ENCODE measurements around the gene ADCY4.
"Not testable (repeated sequence)": the region's sequence is repeated elsewhere in the genome, so short reads cannot be mapped to it uniquely, and the experiment has no call there.

The ADCY4 gene

DNA sequence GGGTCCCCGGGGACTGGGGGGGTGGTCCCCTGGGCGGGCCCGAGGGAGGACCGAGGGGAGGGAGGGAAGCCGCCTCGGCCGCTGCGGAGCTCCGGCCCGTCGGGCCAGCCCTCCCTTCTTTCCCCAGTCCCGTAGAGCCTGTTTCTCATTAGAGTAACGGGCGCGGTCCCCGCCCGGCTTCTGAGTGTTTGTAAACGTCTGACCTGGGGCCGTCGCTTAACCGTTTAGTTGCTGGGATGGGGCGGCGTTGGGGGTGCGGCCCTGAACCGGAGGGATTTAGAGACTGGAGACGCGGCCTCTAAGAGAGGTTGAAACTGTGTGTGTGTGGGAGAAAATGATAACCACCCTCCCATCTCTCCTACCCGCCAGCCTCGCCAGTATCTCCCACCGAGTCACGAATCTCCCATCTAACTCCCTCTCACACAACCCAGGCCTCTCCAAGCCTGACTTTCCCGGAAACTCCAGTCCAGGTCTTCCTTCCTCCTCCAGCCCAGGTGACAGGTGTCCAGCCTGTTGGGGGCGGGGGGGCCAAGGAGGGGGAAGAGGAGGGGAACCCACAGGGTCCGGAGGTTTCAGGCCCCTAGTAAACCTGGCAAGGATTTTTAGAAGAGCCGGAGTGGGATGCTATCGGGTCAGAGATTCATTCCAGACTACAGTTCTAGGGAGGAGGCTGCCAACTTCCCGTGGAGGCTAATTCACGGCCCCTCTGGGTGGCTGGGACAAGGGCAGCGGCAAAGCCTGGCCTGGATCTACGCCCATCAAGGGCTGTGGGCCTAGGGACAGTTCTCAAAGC lies 32.0 kb upstream of the ADCY4 start:
- peak; percentile 69 for DNase-seq

- no peak for DNase-seq
Observed at GRCh38 chr14:24366413-24366720, 31.5 kb upstream of the ADCY4 start.

DNA sequence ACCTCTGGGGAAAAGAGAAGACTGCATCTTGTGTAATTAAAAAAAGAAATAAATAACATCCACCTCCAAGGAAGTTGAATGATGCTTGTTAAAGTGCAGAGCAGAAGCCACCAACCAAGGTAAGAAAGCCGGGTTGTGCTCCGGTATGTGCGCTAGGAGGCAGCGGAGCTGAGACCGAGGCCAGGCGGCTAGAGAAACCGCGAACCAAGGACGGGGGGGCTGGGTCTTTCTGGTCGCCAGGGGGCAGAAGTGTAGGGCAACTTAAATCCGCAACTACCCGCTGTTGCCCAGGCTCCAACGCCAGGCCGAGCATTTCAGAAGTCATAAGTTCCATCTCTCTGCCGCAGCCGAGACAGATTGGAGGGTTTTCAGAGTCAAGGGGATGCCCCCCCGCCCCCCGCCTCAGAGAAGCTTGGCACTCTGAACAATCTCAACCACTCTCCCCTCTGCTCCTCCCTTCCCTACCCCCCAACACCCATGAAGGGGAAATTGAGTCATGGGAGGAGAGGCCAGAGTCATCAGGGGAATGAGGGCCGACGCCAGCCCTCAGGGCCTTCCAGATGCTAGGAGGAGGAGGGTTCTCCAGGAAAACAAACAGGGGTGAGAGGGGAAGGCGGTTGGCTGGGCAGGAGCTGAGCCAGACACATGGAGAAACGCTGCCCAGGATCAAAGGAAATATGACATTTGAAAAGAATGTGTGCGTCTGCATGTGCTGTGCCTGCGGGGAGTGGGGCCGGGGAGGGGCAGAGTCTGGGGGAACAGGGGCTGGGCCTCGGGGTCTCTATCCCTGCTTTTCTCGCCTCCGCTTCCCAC lies 30.9 kb upstream of the ADCY4 start:
- peak; percentile 74 for DNase-seq

- no peak for DNase-seq
Observed at GRCh38 chr14:24364841-24365240, 30.0 kb upstream of the ADCY4 start.

DNA sequence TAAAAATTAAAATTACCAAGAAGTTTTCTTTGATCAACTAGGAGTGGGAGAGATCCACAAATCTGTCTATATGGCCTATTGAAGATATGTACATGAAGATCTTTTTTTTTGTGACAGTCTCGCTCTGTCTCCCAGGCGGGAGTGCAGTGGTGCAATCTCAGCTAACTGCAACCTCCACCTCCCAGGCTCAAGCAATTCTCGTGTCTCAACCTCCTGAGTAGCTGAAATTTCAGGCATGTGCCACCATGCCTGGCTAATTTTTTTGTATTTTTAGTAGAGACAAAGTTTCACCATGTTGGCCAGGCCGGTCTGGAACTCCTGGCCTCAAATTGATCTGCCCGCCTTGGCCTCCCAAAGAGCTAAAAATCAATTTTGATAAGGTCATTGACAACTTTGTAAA lies 28.5 kb upstream of the ADCY4 start:
- no peak for DNase-seq

DNA sequence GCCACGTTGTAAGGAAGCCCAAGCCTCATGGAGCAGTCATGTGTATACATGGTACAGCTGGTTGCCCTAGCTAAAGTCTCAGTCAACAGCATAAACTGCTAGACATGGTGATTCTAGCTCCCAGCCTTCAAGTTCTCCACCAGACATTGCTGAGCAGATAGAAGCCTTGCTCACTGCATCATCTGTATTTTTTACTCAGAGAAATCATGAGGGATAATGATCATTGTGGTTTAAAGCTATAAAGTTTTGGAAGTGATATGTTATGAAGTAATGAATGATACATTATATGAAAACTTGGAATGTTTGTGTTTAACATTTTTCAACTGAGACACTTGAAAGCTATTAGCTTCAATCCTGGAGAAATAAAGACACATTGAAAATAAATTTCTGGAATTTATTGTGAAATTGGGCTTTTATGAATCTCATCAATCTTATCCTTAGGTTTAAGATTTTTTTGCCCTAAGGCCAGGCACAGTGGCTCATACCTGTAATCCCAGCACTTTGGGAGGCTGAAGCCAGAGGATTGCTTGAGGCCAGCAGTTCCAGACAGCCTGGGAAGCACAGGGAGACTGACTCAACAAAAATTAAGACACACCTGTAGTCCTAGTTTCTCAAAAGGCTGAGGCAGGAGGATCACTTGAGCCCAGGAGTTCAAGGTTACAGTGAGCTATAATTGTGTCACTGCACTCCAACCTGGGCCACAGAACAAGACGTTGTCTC lies 27.5 kb upstream of the ADCY4 start:
- DNase-seq: no peak

- DNase-seq: no peak
Observed at GRCh38 chr14:24361326-24361725, 26.5 kb upstream of the ADCY4 start.

GRCh38 chr14:24360281-24360680 lies 25.4 kb upstream of the ADCY4 start:
- no peak for DNase-seq

- no peak for DNase-seq
Observed at GRCh38 chr14:24356208-24356607, 21.3 kb upstream of the ADCY4 start.

GRCh38 chr14:24355009-24355408 lies 20.1 kb upstream of the ADCY4 start:
- DNase-seq: no peak

DNA sequence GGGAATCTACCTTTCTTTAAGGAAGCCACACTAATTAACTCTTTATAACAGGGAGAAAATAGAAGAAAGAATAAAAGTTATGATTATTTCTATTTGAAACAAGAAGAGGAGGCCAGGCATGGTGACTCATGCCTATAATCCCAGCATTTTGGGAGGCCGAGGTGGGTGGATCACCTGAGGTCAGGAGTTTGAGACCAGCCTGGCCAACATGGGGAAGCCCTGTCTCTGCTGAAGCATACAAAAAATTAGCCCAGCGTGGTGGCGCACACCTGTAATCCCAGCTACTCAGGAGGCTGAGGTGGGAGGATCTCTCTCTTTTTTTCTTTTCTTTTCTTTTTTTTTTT lies 19.6 kb upstream of the ADCY4 start:
- not testable (repeated sequence) for DNase-seq

GRCh38 chr14:24353559-24354481 lies 18.9 kb upstream of the ADCY4 start:
- no peak for DNase-seq

- DNase-seq: no peak
Observed at GRCh38 chr14:24351517-24351916, 16.6 kb upstream of the ADCY4 start.

DNA sequence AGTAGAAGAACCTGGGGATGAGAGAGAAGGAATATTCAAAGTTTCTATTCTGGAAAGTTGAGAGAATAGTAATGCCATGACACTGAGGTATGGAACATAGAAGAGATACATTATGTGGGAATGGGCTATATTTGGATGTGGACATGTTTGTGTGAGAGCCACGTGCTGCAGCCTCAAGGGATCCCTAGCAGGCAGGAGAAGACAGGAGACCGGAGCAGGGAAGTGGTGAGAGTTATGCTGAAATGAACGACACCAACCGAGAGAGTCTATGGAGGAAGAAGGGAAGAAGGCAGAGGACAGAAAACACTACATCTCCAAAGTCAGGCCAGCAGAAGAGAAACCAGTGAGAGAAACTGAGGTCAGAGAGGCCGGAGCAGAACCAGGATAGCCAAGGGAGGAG lies 14.9 kb upstream of the ADCY4 start:
- DNase-seq: no peak

DNA sequence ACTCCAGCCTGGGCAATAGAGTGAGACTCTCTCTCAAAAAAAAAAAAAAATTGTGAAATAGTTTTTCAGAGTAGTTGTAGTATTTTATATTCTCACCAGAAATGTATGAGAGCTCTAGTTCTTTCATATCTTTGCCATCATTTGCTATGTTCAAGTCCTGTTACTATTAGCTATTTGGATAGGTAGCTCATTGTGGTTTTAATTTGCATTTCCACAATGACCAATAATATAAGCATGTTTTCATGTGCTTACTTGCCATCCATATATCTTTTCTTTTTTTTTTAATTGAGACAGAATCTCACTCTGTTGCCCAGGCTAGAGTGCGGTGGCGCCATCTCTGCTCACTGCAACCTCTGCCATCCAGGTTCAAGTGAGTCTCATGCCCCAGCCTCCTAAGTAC lies 13.3 kb upstream of the ADCY4 start:
- no peak for DNase-seq

- DNase-seq: no peak
Observed at GRCh38 chr14:24347134-24347533, 12.3 kb upstream of the ADCY4 start.

DNA sequence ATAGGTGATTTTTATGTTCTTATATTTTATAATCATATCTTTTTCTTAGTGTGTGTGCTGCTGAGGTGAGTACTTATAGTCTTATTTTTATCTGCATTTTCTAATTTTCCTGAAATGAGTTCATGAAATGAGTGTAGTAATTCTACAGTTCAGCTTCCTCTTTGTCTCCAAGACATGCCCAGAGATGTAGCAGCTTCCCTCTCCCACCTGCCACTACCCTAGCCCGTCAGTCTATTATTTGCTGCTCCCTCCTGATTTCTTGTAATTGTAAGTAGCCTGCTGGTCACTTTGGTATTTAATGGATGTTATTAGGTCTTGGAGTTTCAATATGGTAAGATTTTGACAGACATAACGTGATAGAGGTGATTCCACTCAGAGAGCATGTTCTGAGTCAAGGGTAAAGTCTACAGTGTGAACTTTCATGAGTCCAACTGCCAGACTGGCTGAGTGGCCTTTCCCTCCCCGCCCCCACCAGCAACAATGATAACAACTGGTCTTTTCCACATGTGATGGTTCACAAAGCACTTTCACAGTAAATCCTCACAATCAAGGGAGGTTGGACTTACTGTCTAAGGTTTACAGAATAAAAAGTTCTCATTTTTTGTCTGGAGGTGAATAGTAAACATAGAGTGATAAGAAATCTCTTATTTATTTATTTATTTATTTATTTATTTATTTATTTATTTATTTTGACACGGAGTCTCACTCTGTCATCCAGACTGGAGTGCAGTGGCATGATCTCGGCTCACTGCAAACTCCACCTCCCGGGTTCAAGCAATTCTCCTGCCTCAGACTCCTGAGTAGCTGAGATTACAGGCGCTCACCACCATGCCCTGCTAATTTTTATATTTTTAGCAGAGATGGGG lies 9.2 kb upstream of the ADCY4 start:
- no peak for DNase-seq

DNA sequence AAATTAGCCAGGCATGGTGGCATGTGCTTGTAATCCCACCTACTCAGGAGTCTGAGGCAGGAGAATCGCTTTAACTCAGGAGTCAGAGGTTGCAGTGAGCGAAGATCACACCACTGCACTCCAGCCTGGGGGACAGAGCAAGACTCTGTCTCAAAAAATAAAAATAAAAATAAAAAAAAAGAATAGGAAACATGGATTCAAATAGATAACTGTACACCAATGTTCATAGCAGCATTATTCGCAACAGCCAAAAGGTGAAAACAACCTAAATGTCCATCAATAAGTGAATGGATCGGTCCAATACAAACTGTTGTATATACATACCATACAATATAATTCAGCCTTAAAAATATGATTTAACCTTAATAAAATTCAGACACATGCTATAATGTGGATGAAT lies 8.0 kb upstream of the ADCY4 start:
- DNase-seq: no peak

DNA sequence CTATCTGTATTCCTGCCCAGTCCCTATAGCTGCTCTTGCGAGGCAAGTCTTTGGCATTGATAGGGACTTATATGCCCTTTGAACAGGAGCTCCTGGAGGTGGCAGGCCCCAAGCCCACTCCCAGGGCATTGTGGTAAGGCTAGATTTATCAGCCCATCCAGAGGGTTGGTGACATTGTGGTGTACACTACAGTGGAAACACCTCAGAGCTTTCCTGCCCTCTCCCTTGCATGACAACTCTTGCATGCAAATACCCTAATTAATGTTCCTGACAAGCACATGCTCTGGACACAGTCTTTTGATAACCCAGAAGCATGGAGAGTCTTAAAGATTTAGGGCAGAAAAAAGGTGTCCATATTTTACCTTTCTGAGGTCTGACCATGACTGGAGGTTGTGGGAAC lies 5.7 kb upstream of the ADCY4 start:
- DNase-seq: no peak

DNA sequence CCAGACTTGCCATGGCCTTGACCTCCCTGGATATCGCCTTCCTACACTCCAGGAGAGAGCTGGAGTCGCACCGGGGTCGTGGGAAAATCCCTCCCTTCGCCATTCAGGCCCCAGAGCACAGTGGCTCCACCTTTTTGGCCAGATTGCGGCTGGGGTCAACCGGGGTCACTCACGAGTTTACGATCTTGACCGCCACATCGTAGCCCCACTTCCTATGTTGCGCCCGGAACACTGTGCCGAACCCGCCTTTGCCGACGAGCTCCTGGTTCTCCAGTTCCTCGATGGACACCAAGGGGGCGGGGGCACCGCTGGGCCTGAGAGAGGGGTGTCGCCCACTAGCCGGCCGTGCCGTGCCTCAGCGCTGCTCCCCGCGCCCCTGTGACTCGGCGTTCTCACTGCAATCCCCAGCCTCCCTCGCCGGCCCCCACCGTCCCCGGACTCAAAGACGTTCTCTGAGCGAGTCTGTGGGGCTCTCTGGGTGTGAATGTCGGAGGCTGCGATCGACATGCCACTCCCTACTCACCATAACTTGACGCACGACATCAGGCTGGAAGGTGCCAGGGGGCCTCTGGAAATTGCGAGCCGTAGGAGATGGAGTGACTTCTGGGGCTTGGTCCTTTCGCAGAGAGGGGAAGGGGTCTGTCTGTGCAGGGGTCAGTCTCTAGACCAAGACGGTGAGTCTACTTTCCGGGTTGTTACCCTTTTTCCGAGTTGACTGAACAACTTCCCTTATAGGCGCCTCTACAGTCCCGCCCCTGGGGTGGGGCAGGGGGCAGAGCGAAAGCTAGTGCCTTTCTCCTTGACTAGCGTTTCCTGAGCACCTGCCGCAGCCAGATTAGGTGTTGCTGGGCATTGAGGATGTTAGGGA lies 4.6 kb upstream of the ADCY4 start, which contains the start of gene RIPK3:
Gene RIPK3 (minus strand): TSS at position 708 of the 868 bp plus-strand sequence. CDS start 165 bp downstream, at position 543.
- DNase-seq: no peak

GRCh38 chr14:24338843-24339242 lies 4.0 kb upstream of the ADCY4 start:
- no peak for DNase-seq
